NCI-H146 (cell line): ENCODE data around the gene SPECC1L.

ENCODE experiments used
- DNase-seq: peaks from one replicate; lab custom pipeline; 2025; lab: John Stamatoyannopoulos, UW

Gene SPECC1L

DNA sequence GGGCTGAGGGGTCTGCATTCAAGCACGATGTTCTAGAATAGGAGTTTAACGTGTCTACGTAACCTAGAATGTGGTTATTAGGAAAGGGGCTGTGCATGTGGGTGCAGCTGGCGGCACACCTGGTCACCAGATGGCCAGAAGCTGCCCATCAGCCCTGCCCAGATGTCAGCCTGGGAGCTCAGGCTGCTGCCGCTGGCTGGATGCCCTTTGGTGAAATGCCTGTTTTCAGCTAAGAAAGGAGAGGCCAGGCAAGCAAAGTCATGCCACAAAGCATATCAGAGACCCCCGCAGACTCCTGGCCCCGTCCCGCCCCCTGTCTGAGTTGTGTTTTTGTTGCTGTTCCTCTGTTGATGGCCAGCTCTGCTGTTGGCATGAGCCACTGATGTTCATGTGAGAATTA is 145.5 kb downstream of the SPECC1L start:
- DNase-seq = no peak

DNA sequence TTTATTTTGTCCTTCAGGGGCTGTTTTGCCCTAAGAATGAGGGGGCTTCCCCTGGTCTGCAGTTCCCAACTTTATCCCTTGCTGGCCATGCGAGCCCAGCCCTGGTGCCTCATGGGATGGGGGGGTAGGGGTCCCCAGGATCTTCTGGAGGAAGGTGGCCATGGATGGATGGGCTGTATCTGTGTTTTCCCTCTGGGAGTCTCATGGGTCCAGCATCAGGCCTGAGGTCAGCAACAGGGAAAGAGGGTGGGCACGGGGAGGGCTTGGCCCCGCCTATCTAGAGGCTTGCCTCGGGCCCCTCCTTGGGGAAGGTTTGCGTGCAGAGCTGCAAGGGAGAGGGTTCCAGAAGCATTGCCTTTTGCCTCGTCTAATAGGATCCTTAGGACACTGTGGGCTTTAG is 146.0 kb downstream of the SPECC1L start:
- no peak for DNase-seq

DNA sequence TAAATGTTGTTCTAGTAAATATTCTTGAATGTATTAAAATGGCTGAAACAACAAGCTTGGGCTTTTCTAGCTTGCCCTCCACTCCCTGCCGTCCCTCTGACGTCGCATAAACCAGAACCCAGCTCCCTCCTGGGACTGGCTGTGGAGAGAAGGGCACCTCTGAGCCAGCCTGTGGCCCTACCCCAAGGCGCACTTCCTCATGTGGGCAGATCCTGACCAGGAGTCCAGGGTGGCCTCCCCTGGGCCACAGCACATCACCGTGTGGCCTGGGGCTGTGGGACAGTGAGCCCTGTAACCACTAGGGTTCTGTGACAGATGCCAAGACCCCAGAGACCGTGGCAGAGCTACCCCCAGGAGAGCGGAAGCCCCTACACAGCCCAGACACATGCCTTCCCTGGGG is 146.6 kb downstream of the SPECC1L start:
- DNase-seq = no peak

DNA sequence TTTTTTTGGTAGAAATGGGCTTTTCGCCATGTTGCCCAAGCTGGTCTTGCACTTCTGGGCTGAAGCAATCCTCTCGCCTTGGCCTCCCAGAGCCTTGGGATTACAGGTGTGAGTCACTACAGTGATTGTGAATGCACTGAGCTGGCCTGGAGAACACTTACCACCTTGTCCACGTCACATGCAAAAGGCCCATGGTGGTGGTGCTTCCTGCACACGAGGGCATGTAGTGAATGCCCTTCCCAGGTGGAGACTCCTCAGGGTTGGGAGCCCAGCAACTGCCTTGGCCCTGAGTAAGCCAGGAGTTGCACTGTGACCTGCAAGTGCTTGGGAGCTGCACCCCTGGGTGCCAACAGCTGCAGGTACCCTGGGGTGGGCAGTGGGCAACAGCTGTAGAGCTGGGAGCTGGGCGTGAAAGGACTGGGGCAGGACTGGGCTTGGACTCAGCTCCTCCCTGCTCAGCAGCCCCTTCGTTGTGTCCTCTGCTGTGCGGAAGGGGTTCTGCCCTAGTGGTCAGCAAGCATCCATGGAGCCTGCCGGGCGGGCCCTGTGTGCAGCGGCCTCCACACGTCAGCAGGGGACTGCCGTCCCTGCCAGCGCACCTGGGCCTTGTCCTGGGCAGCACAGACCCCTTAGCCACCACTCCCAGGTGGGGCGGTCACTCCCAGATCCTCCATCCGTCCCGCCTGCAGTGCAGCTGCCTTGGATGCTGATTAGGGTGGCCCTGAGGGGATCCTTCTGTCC is 147.4 kb downstream of the SPECC1L start:
- DNase-seq = no peak

DNA sequence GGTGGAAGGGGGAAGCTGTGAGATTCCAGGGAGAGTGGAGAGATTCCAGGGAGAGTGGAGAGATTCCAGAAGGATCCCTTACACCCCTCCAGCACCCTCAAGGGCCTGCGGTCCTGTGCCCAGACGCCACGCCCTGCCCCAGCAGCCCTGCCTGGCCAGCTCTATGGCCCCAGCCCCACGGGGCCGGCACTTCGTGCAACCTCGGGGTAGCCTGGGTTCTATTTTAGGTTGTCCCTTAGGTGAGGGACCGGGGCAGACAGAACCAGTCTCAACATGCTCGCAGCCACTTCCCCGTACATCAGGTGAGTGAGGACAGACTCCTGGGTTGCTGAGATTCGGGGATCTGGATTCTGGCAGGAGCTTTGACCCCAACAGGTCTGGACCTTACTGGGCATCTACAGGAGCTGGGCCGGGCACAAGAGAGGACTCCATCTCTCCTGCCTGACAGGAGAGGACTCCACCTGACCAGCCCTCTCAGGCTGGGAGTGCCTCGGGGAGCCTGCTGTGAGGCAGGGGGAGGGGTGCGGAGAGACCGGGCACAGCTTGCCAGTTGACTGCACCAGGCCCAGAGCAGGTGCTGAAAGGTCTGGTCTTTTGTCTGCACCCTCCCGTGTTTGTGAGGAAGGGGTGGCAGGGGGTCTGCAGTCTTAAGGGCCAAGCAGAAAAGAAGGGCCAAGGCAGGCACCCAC is 148.3 kb downstream of the SPECC1L start:
- peak; percentile 91 for DNase-seq

DNA sequence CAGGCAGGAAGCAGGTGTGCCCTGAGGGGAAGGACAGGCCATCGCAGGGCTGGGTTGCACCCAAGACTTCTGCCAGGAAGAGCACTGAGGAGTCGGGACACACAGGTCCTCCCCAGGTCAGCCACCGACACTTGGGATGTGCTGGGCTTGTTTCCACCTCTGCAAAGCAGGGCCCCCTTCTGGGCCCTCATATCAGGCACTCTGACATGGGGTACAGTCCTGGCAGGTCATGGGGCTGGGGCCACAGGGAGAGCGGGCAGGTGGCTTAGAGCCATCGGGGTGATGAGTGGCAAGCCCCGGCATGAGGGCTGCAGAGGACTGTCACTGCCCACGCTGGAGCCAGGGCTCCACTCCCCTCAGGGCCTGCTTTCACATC is 148.8 kb downstream of the SPECC1L start:
- no peak for DNase-seq

DNA sequence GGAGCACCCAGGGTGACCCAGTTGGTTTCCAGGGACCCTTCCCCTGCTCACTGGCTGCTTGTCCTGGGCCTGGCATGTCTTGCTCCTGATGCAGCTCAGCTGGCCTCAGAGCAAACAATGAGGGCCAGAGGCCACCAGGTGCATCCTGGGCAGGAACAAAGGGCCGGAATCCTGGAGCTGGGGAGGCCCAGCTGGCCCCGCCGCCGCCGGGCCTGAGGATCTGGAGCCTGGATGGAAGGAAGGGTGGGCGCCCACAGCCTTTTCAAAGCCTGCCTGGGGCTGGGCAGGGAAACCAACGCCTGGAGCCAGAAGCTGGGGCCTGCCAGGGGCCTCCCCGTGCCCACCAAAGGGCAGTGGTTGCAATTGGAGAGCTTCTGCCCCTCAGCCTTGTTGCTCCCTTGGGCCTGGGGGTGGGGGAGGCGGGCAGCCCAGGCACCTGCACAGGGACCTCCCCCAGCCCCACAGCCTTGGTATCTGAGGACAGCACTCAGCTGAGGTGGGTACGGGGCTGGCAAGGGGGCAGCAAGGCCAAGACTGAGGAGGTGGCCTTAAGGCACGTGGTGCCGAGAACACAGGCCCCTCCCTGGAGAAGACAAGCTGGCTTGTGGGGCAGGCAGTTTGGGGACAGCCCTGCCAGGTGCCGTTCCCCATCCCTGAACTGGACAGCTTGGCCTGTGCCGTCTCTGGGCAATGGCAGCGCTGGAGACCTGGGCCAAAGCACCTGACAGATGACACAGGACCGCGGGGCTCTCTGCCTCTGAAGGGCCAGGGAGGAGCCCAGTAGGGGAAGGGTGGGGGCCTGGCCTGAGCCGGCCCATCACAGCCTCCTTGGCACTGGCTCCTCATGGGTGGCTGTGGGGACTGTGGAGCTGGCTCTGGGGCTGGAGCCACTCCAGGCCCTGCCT is 149.7 kb downstream of the SPECC1L start:
- peak; percentile 91 for DNase-seq

DNA sequence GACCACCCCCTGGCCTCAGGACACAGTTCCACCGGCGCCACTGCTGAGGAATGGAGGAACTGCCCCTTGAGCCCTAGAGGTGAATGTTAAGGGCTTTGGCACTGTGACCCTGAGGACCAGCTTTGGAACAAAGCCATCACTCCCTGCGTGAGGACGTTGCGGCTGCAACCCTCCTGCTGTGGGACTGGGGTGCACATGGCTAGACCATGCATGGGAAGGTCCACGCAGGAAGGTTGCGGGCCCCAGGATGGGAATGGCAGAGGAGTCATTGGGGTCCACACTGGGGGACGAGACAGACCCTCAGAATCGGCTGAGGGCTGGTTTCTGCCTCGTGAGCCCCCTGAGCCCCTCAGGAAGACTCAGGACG is 150.3 kb downstream of the SPECC1L start:
- no peak for DNase-seq

DNA sequence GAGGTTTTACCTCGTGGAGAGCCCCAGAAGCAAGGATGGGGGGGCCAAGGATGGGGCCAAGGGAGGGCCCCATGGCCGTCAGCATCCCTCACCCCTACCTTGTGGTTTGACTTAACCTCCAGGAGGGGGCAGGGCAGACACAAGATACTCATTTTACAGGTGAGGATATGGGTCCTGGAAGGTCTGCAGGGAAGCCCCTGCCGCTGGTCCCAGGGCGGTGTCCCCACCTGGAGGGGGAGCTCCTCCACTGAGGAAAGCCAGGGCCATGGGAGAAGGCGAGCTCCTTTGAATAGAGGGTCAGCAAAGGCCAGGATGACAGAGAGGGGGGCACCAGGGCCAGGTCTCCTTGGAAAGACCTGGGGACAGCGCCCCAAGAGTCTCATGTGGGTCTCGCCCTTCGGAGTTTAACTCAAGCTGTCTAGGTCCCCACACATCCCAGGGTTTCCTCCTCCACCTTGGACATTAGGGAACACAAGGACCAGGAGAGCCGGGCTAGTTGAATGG is 150.8 kb downstream of the SPECC1L start:
- peak; percentile 49 for DNase-seq

DNA sequence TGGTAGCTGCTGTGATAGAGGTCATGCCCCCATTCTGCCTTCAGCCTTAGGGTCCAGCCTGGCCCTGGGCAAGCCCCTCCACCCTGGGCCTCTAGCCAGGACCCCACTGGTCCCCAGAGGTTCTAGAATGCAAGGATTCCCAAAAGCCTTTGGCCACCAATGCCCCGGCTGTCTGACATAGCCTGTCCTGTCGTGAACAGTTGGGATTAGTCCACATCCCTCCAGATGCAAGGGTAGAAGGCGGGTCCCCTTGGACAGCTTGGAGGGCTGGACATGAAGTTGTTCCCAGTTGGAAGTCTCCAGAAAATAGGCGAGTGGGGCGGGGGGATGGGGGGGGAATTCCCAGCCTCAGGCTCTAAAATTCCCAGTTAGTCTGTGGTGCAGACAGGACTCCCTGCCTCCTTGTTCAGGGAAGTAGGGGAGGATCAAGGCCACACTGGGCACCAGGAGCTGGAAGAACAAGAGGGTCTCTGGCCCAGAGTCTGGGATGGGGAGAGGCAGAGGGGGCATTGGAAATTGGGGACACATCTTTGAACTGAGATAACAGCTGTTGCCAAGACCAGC is 151.6 kb downstream of the SPECC1L start:
- DNase-seq = no peak

DNA sequence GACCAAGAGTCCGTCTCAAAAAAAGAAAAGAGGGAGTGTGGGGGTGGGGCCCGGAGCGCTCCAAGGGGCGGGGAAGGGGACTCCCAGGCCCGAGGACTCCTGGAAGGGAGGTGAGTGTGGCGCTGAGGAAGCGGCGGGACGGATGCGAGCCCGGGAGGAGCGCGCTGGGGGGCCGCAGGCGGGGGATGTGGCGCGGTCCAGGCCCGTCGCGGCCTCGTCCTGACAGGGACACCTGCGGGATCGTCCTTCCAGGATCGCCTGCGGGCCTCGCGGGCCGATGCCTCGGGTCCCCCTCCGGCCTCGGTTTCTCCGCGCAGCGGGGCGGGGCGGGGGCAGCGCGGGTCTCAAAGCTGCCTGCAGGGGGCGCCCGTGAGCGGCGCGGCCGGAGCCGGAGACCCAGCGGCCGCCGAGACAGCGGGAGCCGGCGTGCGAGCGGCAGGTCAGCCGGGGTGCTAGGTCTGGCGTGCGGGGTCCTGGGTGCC is 152.9 kb downstream of the SPECC1L start:
- peak; percentile 20 for DNase-seq

DNA sequence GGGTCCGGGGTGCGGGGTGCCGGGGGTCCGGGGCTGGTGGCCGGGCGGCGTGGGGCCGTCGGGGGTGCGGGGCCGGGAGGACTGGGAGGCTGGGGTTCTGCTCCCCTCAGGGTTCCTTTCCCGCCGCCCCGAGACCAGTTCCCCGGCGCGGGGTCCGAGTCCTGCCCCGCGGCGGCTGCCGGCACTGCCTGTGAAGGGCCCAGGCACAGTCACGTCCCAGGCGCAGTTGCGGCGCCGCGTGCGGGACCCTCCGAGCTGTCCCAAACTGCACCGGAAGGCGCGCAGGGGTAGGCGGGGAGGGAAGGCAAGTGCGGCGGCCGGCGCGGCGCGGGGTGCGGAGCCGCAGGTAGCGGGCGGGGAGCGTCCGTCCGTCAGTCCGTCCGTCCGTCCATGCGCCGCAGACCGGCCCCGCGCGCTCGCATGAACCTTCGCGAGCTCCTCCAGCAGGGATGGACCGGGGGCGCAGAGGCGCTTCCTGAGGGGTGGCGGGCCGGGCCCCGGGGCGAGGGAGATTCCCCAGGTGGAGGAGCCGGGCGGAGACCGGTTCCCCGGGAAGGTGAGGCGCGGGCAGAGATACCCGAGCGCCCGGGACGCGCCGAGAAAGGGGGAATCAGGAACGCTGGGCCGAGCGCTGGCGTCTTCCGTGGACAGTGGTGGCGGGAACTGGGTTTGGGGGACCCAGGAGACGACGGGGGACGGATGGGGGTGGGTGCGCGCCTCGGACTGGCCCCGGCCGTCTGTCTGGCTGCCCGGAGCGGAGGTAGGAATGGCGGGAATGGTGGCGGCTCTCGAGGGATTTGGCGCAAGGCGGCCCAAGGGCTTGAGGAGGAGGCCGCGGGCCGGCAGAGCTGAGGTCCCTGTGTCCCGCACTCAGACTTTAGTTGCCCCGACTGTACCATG is 153.6 kb downstream of the SPECC1L start:
- DNase-seq = peak; percentile 20

DNA sequence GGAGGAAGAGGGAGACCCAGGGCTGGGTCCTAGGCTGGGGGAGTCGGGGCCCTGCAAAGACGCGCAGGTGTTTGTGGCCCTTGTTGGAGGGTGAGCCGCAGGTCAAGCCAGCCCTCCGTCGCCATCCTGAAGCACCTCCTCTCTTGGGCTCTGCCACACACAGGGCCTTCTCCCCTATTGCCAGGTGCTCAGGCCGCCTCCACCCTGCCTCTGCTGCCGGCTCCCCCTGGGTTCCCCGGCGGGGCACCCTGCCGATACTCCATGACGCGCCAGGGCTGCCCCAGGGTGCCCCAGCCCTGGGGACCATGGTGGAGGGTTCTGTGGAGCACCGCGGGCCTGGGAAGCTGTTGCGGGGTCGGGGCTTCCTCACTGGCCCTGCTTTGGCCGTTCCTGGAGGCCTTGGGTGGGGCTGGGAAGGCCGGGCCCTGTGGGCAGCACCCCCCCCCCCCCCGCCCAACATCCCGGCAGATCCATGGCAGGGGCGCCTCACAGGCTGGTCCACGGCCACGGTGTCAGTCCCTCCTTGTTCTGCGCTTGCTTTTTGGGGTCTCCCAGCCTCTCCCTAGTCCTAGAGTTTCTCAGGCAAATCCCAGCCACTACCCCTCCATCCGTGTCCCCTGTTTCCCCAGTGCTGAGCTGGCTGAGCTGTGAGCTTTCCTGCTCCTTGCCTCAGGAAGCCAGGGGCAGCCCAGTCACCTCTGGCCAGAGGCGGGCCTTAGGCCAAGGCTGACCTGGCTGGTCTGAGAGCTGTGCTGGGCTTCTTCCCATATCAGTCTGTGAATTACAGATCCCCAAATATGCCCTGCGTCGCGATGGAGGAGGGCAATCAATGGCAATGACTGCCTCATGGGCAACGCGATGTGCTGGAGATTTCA is 154.5 kb downstream of the SPECC1L start:
- DNase-seq = no peak

DNA sequence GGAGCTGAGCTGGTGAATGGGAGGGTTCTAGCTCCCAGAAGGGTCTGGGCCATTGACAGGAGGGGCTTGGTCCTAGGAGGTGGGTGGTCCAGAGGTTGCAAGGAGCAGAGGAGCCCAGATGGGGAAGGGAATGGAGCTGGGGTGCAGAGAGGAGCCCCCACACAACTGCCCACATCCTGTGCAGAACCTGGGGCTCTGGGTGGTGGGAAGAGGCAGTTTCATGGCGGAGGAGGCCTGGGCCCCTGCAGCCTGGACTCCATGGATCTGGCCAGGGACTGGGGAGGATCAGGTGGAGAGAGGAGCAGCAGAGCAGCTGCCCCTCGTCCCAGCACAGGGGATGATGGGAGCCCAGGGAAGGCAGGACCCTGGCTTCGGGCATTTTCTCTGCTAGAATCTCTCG is 155.8 kb downstream of the SPECC1L start:
- DNase-seq = no peak

DNA sequence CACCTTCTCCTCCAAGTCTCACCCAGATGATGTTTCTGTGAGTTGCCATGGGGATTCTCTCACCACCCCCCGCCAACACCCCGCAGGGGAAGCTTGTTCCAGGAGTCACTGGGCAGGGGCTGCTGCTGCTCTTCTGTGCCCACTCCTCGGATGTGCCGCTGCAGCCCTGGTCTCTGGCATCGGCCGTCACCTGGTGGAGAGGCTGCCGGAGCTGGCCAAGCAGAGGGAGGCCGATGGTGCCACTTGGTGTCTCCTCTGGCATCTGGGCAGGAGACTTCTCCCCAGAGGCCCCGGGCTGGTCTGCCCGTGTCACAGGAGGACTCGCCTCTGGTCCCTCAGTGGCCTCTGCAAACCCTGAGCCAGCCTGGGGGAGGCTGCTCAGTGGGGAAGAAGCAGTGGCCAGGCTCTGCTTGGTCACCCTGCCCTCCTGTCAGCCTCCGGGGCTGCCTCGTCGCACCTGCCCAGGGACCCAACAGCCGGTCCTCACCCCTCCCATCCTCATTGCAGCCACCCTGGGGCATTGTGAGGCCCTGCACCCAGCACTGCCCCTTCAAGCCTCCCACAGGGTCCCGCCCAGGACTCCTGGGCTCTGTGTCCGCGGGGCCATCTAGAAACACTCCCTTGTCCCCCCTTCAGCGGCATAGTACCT is 156.3 kb downstream of the SPECC1L start:
- DNase-seq = no peak

DNA sequence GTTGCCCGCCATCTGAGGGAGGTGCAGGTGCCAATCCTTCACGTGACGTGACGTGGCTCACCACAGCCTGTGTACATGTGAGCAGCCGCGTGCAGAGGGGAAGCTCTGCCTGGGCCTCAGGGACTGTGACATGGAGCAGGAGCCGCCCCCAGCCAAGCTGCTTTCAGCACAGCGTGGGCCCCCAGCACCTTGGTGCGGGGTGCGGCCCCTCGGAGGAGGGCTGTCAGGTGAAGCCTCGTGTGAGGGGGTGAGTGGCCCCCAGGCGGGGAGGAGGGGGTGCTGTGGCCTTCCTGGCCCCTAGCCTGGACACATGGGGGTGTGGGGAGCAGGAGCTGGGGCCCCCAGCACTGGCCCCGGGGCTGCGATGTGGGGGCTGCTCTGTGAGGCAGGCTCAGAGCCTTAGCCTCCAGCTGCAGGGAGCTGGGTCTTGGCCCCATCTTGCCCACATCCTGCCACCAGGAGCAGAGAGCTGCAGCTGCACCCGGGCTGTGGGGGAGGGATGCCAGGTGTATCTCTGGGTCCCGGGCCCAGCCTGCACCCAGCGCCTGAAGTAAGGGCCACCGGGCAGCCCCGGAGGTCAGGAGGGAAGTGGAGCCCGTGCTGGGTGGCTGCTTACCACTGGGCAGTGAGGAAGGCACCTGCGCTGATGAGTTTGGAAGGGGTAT is 157.0 kb downstream of the SPECC1L start, which contains the start of gene ADORA2A:
Gene ADORA2A, plus strand, starts transcription at position 100 of the 665 bp plus-strand sequence. CDS start 5,806 bp downstream, outside the sequence.
- DNase-seq = no peak

DNA sequence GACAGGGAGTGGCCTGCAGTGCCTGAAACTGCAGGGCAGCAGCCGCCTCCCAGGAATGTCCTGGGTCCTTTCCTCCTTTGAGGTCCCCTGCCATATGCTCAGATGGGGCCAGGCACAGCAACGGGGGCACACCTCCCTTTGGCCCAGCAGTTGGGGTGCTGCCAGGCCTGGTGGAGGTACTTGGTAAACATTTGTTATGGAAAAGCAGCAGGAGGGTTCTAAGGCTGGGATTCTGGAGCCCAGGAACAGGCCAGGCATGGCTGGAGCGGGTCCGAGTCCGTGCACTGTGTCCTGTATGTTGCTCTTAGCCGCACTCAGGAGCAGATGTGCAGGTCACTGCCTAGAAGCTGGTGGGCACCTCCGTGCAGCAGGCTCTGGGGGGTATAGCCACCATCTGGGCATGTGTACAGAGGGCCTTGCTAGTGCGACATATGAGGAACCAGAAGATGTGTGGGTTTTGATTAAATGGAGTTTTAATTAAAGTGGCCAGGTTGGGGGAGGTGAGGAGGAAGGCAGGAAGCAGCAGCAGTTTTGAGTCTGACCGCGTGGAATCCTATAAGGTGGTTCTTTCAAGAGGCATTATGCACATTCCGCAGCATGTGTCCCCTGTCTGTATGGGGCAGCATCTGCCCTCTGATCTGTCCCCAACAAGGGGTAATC is 158.2 kb downstream of the SPECC1L start:
- no peak for DNase-seq
